HG02840 (cell line): ENCODE measurements around the gene TMEM61.

Experiments used
- ATAC-seq: cut with Tn5 transposase; IDR thresholded peaks from one replicate; pipeline ENCODE4 v1.9.1; 2021; ENCODE audit warnings: mild to moderate bottlenecking, moderate library complexity, moderate number of reproducible peaks; ENCODE audit not compliant: unreplicated experiment, low FRiP score

Gene TMEM61

GRCh38 chr1:55035904-55036303, 55.5 kb downstream of the TMEM61 start:
- no peak for ATAC-seq

DNA sequence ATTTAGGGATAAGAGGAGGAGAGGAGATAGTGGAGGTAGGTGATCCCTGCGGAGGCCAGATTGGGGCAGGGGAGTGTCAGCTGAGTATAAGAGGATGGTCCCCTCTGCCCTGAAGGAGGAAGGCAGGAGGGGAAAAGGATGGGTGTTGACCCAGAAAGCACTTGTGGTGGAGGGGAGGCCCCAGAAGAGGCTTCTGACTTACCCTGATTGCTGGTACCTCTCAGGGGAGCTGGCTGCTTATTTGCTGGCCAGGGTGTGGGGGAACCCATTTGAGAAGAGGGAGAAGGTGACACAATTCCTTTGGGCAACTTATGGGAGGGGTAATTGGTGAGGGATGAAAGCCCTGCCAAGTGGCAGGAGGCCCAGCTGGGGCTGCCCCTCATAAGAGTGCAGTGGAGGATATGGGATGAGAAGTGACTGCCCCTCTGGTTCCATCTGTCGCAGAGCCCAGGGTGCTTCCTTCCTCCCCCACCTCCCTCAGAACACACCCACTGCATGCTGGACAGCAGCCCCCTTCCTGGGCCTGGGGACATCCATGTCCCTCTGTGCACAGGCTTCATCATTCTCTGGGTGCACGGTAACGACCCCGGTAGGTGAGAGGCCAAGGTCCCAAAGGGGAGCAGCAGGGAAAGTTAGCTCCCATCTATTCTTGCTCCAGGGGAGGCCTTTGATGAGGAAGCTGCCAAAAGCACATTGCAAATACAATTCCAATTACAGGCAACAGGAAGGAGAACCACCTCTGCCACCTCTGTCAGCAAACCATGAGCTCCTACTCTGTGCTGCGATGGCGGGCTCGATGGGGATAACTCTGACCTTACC, 57.5 kb downstream of the TMEM61 start:
- ATAC-seq: no peak

- ATAC-seq: no peak
Measured at GRCh38 chr1:55038552-55038838, 58.1 kb downstream of the TMEM61 start.

DNA sequence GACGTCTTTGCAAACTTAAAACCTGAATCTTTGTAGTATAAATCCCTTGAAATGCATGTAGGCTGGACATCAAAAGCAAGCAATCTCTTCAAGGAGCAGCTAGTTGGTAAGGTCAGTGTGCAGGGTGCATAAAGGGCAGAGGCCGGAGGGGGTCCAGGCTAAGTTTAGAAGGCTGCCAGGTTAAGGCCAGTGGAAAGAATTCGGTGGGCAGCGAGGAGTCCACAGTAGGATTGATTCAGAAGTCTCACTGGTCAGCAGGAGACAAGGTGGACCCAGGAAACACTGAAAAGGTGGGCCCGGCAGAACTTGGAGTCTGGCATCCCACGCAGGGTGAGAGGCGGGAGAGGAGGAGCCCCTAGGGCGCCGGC, 58.5 kb downstream of the TMEM61 start:
- ATAC-seq: no peak

GRCh38 chr1:55039342-55040082, 59.1 kb downstream of the TMEM61 start, which contains the start of gene PCSK9:
PCSK9 (plus strand) TSS chr1:55039548; CDS start chr1:55039838, 290 bp downstream.
- ATAC-seq: no peak

GRCh38 chr1:55040083-55040932, 59.9 kb downstream of the TMEM61 start:
- no peak for ATAC-seq

GRCh38 chr1:55040933-55041494, 60.6 kb downstream of the TMEM61 start:
- ATAC-seq: no peak

DNA sequence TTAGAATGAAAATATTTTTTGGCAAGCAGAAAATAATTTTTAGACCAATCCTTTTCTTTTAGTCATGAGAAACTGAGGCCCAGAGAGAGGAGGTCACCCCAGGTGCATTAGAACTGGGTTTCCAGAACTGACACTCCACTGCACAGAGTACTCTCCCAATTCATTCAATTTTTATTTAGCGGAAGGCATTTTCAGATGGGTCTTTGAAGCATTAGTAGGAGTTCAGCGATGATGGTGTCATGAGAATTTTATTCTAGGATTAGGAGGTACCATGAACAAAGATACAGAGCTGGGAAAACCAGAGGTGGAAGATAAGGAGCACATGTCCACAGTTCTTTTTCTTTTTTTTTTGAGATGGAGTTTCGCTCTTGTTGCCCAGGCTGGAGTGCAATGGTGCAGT, 61.2 kb downstream of the TMEM61 start:
- no peak for ATAC-seq
